ENCODE data around the gene MT1A.

Gene MT1A

DNA sequence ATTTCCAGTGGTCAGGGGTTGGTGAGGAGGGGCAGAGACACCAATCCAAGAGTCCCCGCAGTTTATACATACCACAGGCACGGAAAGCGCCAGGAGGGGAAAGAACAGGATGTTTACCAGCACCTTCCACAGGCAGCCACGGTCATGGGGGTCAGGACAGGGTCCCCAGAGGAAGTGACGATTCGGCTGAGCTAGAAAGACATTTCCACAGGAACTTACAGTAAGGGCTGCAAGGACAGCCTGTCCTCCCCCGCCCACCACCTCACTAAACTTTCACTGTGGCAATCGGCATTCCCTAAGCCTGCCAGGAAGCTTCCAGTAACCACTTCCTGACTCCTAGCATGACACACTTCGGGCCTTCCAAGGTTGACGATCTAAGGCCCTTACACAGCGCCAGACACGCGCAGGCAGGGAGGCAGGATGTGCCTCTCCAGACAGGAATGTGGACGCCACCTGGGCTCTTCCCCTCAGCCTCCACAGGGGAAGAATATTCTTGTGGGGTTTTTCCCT, 31.3 kb upstream of the MT1A start:
- H3K4me3 ChIP-seq (ENCODE audit: low read depth, low read length) = peak overlapping the region; percentile 47
- TF ChIP-seq, protein P1, sequence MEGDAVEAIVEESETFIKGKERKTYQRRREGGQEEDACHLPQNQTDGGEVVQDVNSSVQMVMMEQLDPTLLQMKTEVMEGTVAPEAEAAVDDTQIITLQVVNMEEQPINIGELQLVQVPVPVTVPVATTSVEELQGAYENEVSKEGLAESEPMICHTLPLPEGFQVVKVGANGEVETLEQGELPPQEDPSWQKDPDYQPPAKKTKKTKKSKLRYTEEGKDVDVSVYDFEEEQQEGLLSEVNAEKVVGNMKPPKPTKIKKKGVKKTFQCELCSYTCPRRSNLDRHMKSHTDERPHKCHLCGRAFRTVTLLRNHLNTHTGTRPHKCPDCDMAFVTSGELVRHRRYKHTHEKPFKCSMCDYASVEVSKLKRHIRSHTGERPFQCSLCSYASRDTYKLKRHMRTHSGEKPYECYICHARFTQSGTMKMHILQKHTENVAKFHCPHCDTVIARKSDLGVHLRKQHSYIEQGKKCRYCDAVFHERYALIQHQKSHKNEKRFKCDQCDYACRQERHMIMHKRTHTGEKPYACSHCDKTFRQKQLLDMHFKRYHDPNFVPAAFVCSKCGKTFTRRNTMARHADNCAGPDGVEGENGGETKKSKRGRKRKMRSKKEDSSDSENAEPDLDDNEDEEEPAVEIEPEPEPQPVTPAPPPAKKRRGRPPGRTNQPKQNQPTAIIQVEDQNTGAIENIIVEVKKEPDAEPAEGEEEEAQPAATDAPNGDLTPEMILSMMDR (IDR thresholded peaks at IDR 0.05; ENCODE audit: low read depth, low read length) = no peak

- peak overlapping the region; percentile 91 for H3K4me3 ChIP-seq (ENCODE audit: low read depth, low read length)
Observed at GRCh38 chr16:56607675-56608042, 30.8 kb upstream of the MT1A start.

GRCh38 chr16:56608043-56608875, 30.2 kb upstream of the MT1A start, which contains the start of gene MT2A:
MT2A (plus strand) TSS chr16:56608584; CDS start chr16:56608656, 72 bp downstream.
- TF ChIP-seq, protein P1 (IDR thresholded peaks at IDR 0.05; ENCODE audit: low read depth, low read length) = no peak
- H3K4me3 ChIP-seq (ENCODE audit: low read depth, low read length) = peak within 1 kb of the TSS; percentile 91

More at GRCh38 chr16:56607675-56608042, 30.8 kb upstream of the MT1A start:
- TF ChIP-seq, protein P1 (IDR thresholded peaks at IDR 0.05; ENCODE audit: low read depth, low read length) = no peak

GRCh38 chr16:56608876-56609462, 29.5 kb upstream of the MT1A start:
- peak overlapping the region; percentile 91 for H3K4me3 ChIP-seq (ENCODE audit: low read depth, low read length)
- TF ChIP-seq, protein P1 (IDR thresholded peaks at IDR 0.05; ENCODE audit: low read depth, low read length) = no peak

DNA sequence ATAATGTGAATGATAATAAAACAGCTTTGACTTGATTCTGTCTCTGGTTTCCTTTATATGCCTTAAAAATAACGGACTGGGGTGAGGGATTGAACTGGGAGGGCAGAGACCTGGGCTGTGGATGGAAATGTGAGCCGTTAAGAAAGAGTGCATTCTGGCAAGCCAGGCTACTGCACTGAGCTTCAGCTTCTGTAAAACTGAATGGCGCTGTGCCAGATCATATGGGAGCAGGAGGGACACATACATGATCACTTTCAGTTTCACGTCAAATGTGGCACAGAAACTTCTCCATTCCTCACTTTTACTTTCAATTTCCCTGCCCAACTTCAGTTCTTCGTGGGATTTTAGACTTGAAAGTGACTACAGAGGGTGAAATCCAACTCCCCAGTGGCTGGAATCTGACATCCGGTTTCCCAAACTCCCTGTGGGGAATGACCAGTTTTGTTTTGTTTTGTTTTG, 29.0 kb upstream of the MT1A start:
- TF ChIP-seq, protein P1 (IDR thresholded peaks at IDR 0.05; ENCODE audit: low read depth, low read length) = no peak
- peak overlapping the region; percentile 91 for H3K4me3 ChIP-seq (ENCODE audit: low read depth, low read length)

DNA sequence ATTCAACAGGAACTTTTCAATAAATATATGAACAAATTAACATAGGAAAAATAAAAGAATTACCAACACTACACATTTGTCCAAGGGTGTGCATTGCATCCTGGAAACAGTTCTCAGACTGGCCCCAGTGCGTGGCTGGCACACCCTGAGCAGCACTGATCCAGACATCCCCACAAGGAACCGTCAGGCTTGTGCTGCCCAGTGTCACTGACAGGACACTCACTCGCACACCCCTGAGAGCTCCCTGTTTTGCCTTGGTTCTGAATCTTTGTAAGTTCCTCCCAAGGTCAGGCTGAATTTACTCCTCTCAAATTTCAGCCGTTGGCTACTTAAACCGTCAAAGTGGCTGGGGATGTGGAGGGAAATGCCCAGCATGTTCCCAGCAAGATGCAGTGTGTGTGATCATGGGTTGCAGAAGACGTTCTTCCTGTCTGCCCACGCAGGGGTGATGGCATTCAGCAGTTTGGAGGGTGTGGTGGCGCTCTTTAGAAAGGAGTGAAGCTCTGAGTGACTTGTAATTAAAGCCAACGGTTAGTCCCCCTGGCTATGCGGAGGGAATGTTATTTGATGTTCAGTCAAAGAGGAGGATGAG, 28.4 kb upstream of the MT1A start:
- TF ChIP-seq, protein P1 (IDR thresholded peaks at IDR 0.05; ENCODE audit: low read depth, low read length) = no peak
- H3K4me3 ChIP-seq (ENCODE audit: low read depth, low read length) = peak overlapping the region; percentile 91
